ENCODE results near the gene LANCL2.

LANCL2 gene

GRCh38 chr7:55336540-55336939, 28.6 kb upstream of the LANCL2 start:
- no peak for DNase-seq (ENCODE audit: low read depth)
- TF ChIP-seq, protein P1, sequence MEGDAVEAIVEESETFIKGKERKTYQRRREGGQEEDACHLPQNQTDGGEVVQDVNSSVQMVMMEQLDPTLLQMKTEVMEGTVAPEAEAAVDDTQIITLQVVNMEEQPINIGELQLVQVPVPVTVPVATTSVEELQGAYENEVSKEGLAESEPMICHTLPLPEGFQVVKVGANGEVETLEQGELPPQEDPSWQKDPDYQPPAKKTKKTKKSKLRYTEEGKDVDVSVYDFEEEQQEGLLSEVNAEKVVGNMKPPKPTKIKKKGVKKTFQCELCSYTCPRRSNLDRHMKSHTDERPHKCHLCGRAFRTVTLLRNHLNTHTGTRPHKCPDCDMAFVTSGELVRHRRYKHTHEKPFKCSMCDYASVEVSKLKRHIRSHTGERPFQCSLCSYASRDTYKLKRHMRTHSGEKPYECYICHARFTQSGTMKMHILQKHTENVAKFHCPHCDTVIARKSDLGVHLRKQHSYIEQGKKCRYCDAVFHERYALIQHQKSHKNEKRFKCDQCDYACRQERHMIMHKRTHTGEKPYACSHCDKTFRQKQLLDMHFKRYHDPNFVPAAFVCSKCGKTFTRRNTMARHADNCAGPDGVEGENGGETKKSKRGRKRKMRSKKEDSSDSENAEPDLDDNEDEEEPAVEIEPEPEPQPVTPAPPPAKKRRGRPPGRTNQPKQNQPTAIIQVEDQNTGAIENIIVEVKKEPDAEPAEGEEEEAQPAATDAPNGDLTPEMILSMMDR (IDR thresholded peaks at IDR 0.05; ENCODE audit: insufficient read depth, low read depth, low read length, missing control alignments), result no peak
- H3K4me3 ChIP-seq (ENCODE audit: low read length), result no peak overlapping the region

GRCh38 chr7:55339033-55340000, 25.8 kb upstream of the LANCL2 start:
- TF ChIP-seq, protein P1 (IDR thresholded peaks at IDR 0.05; ENCODE audit: insufficient read depth, low read depth, low read length, missing control alignments), result no peak
- no peak for DNase-seq (ENCODE audit: low read depth)
- H3K4me3 ChIP-seq (ENCODE audit: low read length), result no peak overlapping the region

DNA sequence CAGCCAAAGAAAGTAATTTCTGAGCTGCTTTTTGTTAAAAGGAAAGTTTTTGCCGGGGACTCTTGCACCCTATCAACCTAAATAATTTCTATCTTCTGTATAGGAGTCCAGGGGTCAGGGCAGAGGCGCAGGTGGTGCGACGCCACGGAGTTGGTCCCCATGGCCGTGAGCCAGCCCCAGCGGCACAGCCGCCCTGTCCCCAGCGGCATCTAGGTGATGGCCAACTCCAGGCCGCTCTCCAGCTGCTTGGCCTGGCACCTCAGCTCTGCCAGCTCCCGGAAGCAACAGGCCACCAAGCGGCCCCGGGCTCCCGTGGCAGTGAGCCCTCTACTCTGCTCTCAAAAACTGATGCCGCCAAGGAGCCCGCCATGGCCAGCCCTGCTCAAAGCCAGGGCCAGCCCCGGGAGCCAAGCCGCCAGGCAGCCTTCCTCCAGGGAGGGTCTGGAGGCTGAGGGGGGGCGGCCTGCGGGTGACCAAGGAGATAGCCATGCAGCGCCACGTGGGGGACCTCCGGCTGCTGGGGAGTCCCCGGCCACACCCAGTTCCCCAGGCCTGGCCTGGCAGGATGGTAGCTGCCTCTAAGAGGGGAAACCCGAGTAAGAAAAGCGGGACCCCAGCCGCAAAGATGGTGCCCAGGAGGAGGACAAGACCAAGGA, 22.8 kb upstream of the LANCL2 start:
- no peak overlapping the region for H3K4me3 ChIP-seq (ENCODE audit: low read length)
- TF ChIP-seq, protein P1 (IDR thresholded peaks at IDR 0.05; ENCODE audit: insufficient read depth, low read depth, low read length, missing control alignments), result no peak
- DNase-seq (ENCODE audit: low read depth), result no peak

DNA sequence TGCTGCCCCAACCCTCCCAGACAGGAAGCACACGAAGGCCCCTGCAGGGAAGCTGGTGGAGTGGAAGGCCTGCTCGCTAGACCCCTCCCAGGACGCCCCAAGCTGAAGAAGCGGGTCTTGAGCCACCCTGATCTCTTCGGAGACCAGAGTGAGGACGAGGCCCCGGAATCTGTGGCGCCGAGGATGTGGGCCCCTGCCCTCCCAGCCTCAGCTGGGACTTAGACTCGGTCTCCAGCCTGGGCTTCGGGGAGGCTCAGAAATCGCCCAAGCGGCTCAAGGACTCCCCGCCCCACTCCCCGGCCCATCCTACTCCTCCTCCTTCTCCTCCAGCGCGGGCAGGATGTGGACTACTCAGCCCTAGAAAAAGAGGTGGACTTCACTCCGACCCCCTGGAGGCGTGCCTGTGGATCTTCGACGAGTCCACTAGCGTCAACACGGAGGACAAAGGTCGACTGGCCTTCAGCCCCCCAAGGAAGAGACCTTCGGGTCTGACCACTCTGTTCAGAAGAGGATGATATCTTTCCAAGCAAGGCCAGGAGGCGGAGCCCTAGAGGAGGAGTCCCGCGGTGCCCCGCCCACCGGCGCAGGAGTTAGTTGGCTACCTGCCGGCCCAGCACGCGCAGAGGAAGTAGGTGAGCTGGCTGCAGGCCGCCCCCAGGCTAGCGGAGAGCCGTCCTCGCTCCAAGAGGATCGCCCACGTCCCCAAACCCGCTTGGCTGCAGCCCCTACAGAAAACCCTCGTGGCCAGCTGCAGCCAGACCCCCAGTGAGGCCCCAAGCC, 21.9 kb upstream of the LANCL2 start:
- TF ChIP-seq, protein P1 (IDR thresholded peaks at IDR 0.05; ENCODE audit: insufficient read depth, low read depth, low read length, missing control alignments), result no peak

DNA sequence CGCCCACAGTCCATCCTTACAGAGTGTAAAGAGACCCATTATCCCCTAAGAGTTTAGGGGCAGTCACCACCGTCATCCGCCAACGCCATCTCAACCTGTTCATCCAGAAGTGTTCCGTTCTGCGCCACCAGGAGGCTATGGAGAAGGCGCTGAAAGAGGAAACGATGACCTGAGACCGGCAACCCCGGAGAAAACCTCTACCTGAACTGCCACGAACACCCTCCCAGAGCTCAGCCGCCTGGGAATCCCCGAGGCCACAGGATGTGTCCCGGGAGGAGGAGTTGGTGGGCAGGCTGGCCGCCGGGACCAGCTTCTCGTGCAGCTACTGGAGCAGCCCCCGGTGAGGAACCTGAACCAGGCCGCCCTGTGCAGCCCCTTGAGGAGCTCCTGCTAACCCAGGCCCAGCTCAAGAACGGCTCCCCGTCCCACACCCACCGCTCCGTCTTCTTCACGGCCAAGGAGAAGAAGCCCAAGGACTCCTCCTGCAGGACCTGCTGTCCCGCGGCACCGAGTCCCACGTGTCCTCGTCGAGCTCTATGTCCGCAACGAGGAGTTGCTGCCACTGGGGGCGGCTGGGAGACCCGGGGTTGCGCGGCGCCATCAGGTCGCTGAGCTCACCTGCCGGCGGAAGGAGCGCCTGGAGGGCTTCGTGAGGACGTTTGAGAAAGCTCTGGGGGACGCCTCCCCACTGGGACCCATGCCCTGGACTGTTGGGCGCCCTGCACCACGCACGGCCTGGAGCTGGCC, 21.1 kb upstream of the LANCL2 start:
- H3K4me3 ChIP-seq (ENCODE audit: low read length), result no peak overlapping the region
- TF ChIP-seq, protein P1 (IDR thresholded peaks at IDR 0.05; ENCODE audit: insufficient read depth, low read depth, low read length, missing control alignments), result no peak
- no peak for DNase-seq (ENCODE audit: low read depth)

More for the DNA sequence above, 21.9 kb upstream of the LANCL2 start:
- DNase-seq (ENCODE audit: low read depth), result no peak
- H3K4me3 ChIP-seq (ENCODE audit: low read length), result no peak overlapping the region

DNA sequence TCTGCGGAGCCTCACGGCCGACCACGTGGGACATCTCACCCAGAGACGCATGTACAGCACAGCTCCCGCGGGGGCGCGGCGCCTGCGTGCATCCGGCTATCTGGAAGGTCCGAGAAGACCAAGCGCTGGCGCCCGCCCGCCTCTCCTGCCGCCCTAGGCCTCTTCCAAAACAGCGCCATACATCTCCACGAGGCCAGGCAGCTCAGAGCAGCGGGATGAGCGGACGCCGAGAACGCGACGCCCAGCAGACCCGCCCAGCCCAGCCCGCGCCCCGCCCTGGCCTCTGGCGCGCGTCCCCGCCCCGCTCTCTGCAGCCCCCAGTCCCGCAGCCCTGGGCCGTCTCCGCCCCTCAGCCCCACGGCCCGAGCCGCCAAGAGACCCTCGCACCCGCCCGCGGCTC, 20.3 kb upstream of the LANCL2 start:
- TF ChIP-seq, protein P1 (IDR thresholded peaks at IDR 0.05; ENCODE audit: insufficient read depth, low read depth, low read length, missing control alignments), result no peak
- no peak overlapping the region for H3K4me3 ChIP-seq (ENCODE audit: low read length)

More for the DNA sequence above, 20.3 kb upstream of the LANCL2 start:
- no peak for DNase-seq (ENCODE audit: low read depth)
